HEK293 (cell line): ENCODE results near the gene TH.

Experiments used
- HOXC10 ChIP-seq: sonication (generic); formaldehyde crosslinking; IDR thresholded peaks from 2 replicates; pipeline ENCODE4 v1.8.1; 2023; ENCODE audit warnings: mild to moderate bottlenecking, missing genetic modification reagents
- KLF1 ChIP-seq: fragments of 450-650 bp; formaldehyde crosslinking; IDR thresholded peaks from 2 replicates; pipeline ENCODE4 v1.5.1; 2016; ENCODE audit warnings: missing biosample characterization, missing genetic modification characterization
- TCF7L2 ChIP-seq: IDR thresholded peaks from 2 replicates; pipeline ENCODE4 v1.6.1; 2011; ENCODE audit warnings: low read depth, mild to moderate bottlenecking, inconsistent platforms, low read length, moderate library complexity, borderline replicate concordance
- ZFP41 ChIP-seq: fragments of 450-650 bp; formaldehyde crosslinking; IDR thresholded peaks from 2 replicates; pipeline ENCODE4 v1.5.1; 2016; ENCODE audit warnings: missing biosample characterization, missing genetic modification characterization, borderline replicate concordance
- ZNF302 ChIP-seq: fragments of 450-650 bp; formaldehyde crosslinking; IDR thresholded peaks from 2 replicates; pipeline ENCODE4 v1.5.1; 2016; ENCODE audit warnings: missing biosample characterization, missing genetic modification characterization, low read depth
- ZNF335 ChIP-seq: fragments of 450-650 bp; formaldehyde crosslinking; conservative IDR thresholded peaks from 2 replicates; pipeline ENCODE4 v1.5.1; 2016; ENCODE audit warnings: missing biosample characterization, missing genetic modification characterization
- ZNF529 ChIP-seq: fragments of 450-650 bp; formaldehyde crosslinking; IDR thresholded peaks from 2 replicates; pipeline ENCODE4 v1.5.1; 2017; ENCODE audit warnings: missing genetic modification characterization, missing biosample characterization; ENCODE audit not compliant: insufficient replicate concordance
- TF ChIP-seq, protein P1 (sequence below): fragments of 450-650 bp; formaldehyde crosslinking; IDR thresholded peaks from 2 replicates; pipeline ENCODE4 v1.5.1; 2016; ENCODE audit warnings: missing biosample characterization, missing genetic modification characterization
- TF ChIP-seq, protein P2 (sequence below): fragments of 450-650 bp; formaldehyde crosslinking; conservative IDR thresholded peaks from 2 replicates; pipeline ENCODE4 v1.5.1; 2016; ENCODE audit warnings: low read depth, missing biosample characterization, missing genetic modification characterization
- TF ChIP-seq, protein P3 (sequence below): fragments of 450-650 bp; formaldehyde crosslinking; IDR thresholded peaks from 2 replicates; pipeline ENCODE4 v1.5.1; 2016; ENCODE audit warnings: missing biosample characterization, missing genetic modification characterization
- TF ChIP-seq, protein P4 (sequence below): fragments of 450-650 bp; formaldehyde crosslinking; IDR thresholded peaks from 2 replicates; pipeline ENCODE4 v1.5.1; 2016; ENCODE audit warnings: missing biosample characterization, missing genetic modification characterization

DNA sequence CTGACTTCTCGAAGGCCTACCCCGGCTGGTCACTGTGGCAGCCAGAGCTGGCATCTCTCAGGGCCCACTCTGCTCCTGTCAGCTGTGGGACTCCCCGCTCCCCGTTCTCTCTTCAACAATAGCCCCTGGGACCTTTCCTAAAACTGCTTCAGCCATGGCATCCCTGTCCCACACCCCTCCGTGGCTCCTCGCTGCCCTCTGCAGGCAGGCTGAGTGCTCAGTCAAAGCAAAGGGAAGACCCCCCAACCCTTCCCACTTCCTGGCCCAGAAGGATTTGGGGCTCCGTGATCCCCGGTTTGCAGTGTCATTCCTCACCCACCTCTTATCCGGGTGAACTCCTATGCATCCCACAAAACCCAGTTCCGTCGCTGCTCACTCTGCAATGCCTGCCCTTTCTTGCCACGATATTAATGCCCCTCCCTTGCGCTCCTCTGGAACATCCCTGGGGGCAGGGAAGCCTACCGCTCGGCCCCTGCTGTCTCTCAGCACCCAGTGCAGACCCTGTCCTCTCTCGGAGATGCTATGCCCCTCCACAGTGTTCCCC lies 1.6 kb upstream of the TH start:
- TF ChIP-seq, protein P1, sequence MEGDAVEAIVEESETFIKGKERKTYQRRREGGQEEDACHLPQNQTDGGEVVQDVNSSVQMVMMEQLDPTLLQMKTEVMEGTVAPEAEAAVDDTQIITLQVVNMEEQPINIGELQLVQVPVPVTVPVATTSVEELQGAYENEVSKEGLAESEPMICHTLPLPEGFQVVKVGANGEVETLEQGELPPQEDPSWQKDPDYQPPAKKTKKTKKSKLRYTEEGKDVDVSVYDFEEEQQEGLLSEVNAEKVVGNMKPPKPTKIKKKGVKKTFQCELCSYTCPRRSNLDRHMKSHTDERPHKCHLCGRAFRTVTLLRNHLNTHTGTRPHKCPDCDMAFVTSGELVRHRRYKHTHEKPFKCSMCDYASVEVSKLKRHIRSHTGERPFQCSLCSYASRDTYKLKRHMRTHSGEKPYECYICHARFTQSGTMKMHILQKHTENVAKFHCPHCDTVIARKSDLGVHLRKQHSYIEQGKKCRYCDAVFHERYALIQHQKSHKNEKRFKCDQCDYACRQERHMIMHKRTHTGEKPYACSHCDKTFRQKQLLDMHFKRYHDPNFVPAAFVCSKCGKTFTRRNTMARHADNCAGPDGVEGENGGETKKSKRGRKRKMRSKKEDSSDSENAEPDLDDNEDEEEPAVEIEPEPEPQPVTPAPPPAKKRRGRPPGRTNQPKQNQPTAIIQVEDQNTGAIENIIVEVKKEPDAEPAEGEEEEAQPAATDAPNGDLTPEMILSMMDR (tag by site-specific recombination) = no peak
- TF ChIP-seq ZNF335 (tag by site-specific recombination) (no peak), ZNF302 (no peak), HOXC10 (CRISPR knock-in tag) (no peak), TCF7L2 (no peak), ZNF529 (tag by site-specific recombination) (no peak), ZFP41 (no peak), KLF1 (no peak)
- TF ChIP-seq, protein P2, sequence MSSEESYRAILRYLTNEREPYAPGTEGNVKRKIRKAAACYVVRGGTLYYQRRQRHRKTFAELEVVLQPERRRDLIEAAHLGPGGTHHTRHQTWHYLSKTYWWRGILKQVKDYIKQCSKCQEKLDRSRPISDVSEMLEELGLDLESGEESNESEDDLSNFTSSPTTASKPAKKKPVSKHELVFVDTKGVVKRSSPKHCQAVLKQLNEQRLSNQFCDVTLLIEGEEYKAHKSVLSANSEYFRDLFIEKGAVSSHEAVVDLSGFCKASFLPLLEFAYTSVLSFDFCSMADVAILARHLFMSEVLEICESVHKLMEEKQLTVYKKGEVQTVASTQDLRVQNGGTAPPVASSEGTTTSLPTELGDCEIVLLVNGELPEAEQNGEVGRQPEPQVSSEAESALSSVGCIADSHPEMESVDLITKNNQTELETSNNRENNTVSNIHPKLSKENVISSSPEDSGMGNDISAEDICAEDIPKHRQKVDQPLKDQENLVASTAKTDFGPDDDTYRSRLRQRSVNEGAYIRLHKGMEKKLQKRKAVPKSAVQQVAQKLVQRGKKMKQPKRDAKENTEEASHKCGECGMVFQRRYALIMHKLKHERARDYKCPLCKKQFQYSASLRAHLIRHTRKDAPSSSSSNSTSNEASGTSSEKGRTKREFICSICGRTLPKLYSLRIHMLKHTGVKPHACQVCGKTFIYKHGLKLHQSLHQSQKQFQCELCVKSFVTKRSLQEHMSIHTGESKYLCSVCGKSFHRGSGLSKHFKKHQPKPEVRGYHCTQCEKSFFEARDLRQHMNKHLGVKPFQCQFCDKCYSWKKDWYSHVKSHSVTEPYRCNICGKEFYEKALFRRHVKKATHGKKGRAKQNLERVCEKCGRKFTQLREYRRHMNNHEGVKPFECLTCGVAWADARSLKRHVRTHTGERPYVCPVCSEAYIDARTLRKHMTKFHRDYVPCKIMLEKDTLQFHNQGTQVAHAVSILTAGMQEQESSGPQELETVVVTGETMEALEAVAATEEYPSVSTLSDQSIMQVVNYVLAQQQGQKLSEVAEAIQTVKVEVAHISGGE (tag by site-specific recombination) = no peak
- TF ChIP-seq, protein P3, sequence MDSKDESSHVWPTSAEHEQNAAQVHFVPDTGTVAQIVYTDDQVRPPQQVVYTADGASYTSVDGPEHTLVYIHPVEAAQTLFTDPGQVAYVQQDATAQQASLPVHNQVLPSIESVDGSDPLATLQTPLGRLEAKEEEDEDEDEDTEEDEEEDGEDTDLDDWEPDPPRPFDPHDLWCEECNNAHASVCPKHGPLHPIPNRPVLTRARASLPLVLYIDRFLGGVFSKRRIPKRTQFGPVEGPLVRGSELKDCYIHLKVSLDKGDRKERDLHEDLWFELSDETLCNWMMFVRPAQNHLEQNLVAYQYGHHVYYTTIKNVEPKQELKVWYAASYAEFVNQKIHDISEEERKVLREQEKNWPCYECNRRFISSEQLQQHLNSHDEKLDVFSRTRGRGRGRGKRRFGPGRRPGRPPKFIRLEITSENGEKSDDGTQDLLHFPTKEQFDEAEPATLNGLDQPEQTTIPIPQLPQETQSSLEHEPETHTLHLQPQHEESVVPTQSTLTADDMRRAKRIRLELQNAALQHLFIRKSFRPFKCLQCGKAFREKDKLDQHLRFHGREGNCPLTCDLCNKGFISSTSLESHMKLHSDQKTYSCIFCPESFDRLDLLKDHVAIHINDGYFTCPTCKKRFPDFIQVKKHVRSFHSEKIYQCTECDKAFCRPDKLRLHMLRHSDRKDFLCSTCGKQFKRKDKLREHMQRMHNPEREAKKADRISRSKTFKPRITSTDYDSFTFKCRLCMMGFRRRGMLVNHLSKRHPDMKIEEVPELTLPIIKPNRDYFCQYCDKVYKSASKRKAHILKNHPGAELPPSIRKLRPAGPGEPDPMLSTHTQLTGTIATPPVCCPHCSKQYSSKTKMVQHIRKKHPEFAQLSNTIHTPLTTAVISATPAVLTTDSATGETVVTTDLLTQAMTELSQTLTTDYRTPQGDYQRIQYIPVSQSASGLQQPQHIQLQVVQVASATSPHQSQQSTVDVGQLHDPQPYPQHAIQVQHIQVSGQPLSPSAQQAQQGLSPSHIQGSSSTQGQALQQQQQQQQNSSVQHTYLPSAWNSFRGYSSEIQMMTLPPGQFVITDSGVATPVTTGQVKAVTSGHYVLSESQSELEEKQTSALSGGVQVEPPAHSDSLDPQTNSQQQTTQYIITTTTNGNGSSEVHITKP (tag by site-specific recombination) = no peak
- TF ChIP-seq, protein P4, sequence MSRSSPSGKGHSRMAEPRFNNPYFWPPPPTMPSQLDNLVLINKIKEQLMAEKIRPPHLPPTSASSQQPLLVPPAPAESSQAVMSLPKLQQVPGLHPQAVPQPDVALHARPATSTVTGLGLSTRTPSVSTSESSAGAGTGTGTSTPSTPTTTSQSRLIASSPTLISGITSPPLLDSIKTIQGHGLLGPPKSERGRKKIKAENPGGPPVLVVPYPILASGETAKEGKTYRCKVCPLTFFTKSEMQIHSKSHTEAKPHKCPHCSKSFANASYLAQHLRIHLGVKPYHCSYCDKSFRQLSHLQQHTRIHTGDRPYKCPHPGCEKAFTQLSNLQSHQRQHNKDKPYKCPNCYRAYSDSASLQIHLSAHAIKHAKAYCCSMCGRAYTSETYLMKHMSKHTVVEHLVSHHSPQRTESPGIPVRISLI = no peak
